Left hindlimb (tissue), 1 donor: ENCODE measurements around the gene MBD4.

Experiments used
- DNase-seq: peaks from one replicate; pipeline ENCODE4 v3.0.0-alpha.2; 2018

The MBD4 gene

DNA sequence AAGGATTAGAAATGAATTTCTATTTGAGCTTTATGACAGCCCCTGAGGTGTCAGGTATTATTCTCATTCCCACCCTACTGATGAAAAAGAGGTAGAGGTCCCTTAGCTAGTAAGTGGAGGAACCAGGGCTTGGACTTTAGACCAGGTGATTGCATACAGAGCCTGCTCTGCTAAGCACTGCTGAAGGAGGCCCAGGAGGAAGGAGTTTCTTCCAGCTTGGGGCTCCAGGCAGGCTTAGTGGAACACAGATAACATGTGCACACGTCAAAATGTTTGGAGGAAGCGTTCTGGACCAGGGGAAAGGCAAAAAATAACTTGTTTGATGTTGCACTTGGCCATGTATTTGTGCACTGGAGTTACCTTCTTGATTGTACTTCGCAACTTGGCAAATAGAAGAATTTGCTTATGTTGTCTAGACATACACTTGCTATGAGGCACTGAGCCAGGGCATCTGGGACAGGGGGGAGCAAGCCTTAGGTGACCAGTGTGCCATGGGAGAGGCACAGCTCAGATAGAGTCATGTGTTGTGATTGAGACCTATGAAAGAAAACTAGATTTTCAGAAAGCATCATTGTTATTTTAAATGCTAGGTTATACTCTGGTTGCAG lies 22.7 kb upstream of the MBD4 start:
- no peak for DNase-seq

DNA sequence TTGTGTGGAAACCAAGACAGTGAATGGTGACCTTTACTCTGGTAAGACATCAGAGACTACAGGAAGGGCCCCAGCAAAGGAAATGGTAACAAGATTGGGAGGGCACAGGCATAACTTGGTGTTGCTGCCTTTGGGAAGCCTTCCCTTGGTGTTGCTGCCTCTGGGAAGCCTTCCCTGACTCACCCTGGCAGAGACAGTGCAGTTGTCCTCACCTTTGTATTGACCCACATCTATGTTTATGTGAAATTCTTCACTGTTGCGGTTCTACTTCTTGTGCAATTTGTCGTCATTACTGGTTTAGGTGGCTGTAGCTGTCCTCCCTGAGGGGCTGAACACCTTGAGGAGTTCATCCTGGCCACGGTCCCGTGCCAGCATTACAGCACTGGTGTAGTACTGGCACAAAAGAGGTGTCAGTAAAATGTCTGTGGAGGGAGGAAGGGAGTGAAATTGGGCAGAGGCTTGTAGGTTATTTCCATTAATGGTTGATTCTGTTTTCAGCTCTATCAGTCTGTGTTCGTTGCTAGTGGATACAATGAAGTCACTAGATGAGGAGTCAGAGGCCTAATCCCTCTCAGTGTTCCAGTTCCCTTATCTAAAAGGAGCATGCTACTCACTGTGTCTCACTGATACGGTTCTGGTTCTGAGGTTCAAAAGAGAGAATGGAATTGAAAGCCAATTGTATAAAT lies 21.9 kb upstream of the MBD4 start:
- no peak for DNase-seq

DNA sequence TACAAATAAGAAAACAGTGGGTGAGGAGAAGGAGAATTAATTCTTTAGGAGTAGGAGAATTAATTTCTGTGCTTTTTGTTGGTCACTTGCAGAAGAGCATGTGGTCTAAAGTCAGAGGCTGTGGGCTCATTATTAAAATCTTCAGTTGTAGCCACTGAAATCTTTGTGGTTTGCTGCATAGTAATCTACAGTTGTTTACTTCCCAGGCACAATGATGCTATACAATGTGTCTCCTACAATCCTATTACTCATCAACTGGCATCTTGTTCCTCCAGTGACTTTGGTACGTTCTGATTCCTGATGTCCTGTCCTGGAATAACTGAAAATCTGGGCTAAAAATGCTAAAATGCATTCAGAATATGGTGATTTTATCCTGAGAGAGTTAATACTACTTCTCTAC lies 21.3 kb upstream of the MBD4 start:
- no peak for DNase-seq

DNA sequence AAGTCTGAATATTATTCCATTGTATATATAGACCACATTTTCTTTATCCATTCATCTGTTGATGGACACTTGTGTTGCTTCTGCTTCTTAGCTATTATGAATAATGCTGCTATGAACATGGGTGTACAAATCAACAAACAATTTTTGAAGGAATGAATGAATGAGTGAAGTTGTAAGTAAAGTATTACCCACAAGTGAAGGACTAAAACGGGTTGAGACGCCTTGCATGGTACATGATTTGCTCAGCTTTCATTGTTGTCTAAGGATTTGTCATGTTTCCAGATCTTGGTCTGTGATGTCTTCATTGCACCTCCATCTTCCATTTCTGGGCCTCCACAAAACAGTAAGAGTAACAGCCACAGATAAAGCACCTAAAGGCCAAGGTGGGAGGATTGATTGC lies 20.8 kb upstream of the MBD4 start:
- no peak for DNase-seq

DNA sequence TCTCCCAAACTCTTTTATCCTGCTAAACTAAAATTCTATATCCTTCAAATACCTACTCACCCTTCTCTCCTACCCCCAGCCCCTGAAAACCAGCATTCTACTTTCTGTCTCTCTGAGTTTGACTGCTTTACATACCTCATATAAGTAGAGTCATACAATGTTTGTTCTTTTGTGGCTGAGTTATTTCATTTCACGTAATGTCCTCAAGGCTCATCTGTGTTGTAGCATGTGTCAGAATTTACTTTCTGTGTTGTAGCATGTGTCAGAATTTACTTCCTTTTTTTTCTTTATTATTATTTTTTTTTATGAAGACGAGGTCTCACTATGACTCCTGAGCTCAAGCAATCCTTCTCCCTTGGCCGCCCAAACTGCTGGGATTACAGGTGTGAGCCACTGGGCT lies 20.4 kb upstream of the MBD4 start:
- DNase-seq = no peak

DNA sequence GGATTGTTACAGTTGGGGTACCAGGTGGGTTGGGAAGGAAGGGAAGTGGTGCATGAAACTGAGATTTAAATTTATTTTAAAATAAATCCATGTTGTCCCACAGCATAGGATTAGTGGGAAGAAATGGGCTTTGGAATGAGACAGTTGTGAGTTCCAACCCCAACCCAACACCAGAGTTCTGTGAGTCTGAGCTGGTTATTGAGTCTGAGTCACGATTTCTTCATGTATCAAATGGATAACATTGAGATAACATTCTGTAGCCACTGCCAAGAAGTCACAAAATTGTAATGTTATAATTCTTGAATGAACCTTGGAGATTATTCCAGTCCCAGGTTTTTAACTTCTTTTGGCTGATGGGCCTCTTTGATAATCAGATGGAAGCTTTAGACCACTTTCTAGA lies 14.0 kb upstream of the MBD4 start:
- no peak for DNase-seq

DNA sequence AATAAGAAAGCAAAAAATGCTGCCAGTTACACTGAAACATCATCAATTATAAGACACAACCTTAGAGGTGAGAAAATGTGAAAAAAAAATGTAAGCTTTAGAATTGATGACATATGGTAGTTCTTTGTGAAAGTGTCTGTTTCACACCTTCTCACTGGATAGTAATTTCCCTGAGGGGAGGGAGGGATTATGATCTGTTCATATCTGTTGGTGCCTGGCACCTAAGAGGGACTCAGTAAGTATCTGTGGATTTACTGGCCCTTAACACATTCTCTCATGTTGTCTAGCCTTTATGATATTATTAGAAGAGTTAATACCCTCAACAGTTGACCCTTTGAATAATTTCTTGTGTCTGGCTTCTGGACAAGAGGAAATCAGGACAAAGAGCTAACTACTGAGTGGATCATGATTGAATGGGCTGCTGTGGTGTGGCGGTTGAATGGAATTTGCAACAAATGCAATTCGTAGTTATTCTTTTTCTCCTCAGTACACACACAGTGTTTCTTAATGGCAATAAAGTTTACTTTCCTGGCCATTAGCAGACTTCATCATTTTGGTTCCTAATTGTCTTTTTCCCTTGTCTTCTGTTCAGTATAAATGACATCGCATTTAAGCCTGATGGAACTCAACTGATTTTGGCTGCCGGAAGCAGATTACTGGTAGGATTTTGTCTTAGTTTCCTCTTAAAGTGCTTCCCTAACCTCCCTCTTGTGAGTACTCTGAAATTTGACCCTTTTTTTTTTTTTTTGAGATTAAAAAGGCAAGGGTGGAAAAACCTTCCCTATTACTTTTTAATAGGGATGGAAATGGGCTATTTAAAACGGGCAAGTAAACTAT lies 9.7 kb upstream of the MBD4 start:
- no peak for DNase-seq

DNA sequence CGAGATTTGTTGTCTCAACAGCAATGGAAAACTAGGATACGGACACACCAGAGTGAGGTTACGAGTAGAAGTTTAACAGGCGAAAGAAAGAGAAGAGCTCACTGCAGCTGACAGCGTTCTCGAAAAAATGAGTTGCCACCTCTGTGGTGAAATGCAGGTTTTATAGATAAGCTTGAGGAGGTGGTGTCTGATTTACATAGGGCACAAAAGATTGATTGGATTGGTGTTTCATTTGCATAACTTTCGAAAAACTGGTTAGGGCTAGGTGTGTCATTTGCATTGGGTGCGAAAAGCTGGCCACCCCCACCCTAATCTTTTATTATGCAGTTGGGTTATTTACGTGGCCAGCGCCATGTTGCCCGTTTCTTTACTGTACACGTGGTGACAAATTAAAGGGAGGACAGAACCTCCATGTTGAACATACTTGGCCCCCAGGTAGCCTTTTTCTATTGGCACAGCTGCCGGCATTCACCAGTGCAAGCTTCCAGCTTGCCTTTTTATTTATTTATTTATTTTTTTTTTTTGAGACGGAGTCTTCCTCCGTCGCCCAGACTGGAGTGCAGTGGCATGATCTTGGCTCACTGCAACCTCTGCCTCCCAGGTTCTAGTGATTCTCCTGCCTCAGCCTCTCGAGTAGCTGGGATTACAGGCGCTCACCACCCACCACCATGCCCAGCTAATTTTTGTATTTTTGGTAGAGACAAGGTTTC lies 8.6 kb upstream of the MBD4 start:
- no peak for DNase-seq

DNA sequence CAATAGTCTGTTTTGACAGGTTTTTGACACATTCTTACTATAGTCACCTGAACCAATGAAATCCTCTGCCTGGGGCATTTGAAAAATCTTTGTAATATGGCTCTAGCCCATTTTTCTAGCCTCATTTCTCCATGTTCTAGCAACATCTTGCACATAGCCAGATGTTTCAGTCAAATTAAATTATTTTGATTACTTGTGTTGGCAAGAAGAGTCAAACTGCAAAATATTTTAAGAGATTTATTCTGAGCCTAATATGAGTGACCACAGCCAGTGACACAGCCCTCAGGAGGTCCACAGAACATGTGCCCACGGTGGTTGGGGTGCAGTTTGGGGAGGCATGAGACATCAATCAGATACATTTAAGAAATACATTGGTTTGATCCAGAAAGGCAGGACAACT lies 7.2 kb upstream of the MBD4 start:
- DNase-seq = no peak

DNA sequence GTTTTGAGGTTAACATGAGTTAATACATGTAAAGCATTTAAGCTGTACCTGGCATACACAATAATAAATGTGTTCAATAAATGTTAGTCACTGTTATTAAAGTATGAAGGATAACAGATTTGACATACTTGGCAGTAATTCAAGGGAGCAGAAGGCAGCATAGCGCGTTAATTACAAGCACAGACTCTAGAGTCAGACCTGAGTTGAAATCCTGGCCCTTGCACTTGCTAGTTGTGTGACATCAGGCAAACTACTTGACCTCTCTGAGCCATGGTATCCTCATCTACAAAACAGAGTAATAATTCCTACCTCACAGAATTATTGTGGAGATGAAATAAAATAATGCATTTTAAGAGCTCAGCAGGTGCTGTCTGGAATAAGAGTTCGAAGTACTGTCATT lies 5.7 kb upstream of the MBD4 start:
- no peak for DNase-seq

DNA sequence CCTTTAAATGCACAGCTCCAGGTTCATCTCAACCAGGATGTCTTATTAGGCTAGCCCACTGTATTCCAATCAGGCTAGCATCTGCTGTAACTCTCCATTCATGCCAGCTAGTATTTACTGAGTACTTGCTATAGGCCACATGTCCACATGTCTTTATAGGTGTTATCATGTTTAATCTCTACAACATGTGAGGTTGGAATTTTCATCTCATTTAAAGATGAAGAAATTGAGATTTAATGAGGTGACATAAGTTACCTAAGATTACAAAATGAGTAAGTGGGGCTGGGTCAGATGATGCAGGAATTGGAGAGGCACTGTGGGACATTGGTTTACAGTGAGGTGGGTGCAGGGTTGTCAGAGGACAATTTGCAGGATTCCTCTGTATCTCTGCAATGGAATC lies 3.2 kb upstream of the MBD4 start:
- DNase-seq = no peak

DNA sequence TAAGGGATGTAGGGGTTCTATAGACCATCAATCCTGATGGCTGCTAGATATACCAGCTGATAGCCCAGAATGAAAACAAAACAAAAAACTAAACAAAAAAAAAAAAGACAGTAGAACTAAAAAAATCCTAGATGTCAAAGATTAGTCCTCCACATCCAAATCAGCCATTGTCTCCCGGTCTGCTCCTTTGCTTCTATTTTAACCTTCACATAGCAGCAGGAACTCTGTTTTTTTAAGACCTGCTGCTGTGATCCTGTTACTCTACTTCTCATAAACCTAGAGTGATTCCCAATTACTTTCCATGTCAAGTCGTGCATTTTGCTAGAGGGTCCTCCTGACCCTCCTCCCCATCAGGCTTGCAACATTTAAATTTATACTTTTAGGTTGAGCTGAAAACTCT lies 2.7 kb upstream of the MBD4 start:
- no peak for DNase-seq

DNA sequence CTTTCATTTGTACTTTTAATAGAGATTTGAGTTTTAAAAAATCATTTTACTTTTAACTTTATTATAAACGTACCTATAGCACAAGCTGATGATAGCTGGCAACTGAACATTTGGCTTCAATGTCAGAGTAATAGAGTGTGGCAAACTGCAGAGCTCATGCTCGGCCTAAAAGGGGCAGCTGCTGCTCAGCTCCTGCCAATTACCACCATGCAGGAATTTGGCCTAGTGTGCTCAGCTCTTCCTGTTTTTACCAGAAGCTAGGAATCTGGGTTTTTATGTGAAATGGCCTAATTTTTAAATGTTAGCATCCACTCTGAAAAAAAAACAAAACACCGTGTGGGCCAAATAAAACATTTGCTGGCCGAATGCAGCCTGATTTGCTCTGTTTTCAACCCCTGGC lies 2.0 kb upstream of the MBD4 start:
- DNase-seq = peak; percentile 55

DNA sequence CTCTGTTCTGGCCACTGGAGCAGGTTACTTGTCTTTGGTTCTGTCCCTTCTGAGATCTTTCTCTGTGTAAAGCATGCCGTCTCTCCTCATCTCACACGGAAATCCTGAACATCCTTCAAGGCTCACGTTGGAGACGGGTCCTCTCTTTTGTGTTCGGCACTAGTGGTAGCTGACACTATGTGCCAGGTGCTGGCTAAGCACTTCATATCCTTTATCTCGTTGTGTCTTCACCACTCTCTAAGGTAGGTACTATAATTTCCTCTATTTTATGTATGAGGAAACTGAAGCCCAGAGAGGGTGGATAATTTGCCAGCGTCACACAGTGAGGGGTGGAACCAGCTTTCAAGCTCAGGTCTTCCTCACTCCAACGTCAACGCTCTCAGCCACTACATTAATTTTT lies 1.5 kb upstream of the MBD4 start:
- no peak for DNase-seq

DNA sequence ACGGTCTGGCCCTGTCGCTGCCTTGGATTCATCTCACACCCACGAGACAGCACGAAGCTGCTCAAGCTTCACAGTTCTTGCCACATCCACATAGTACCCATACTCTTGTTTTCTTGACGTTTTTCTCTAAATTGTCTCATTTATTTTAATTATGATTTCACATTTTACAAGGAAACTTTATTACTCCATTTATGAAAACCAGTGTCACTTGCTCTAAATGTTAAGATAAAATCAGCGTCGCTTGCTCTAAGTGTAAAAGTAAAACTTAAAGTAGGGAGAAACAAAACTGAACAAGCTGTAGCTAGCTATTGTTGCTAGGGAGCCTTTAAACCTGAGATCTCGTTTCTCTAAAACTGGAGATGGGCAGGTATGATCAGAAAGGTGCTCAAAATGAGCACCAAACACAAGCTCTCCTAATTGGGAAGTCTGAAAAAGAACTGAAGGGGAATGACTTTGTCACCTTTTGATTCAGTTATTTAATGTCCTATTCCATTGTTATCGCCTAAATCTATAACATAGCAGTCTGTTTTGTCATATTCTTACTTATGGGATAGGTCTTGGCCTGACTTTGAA lies 956 bp upstream of the MBD4 start:
- DNase-seq = no peak

DNA sequence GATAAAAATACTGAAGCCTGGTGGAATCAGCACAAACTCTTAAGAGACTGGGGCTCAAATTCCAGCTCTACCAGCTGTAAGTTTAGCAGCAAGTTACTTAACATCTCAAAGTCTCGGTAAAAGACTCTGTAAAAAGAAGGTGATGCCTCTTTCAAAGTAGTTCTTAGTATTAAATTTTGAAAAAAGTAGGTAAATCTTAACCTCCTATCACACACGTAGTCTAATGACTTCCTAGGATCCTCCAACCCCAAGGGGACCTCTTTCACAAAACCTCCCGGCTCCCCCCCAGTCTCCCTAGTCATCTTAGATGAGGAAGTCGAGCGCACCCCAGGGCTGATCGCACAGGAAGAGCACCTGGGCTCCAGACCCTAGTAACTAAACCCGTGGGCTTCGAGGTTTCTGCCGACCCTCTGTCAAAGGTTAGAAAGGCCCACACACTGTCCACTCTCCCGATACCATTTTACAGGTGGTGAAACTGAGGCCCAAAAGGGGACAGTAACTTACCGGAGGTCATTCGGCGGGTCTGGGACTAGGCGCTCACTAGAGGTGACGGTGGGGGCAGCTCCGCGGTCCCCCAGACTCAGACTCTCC lies 427 bp downstream of the MBD4 start:
- DNase-seq = no peak

DNA sequence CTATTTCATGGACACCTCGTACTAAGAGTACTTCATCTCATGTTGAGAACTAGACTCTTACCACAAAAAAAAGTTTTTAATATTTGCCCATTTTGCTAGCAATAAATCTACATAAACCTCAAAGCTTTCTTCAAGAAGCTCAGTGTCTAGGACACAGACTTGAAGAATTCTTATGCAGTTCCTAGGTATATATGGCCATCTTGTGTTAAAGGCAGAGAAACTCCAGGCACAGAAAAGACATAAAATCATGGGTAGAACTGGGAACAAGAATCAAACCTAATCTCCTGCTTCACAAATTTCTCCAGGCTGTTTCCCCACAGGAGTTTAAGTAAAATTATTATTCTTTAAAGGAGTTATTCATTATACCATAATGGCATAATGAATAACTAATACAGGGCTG lies 4.4 kb downstream of the MBD4 start:
- DNase-seq = no peak

DNA sequence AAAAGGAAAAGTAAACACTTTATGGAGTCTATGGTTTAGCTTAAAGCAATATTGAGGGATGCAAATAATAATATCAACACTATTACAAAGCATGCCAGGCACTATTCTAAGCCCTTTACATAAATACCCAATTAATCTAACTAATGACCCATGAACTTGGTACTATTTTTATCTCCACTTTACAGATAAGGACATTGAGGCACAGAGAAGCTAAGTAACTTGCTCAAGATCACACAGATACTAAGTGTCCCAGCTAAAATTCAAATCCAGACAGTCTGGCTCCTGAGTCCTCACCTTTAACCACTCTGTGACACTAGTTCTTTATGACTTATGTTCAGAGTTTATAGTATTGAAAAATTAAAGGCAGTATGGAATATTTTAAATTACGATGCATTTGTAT lies 5.6 kb downstream of the MBD4 start:
- DNase-seq = no peak

DNA sequence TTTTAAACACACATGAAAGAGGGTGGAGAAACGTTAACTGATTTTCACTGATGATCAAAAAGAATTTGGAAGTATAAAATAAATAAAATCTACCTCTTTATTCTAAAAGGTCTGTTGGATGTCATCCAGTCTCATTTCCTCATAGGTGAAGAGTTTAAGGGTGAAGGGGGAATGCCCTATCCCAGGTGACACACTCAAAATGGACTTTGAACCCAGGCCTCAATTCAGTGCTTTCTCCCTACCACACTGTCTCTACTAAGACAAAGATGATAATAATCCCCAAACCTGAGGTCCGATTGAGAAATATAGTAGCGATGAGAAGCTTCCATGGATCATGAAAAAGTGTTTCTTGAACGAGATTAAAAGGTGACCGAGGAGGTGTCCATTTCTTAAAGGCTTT lies 6.2 kb downstream of the MBD4 start:
- DNase-seq = no peak

DNA sequence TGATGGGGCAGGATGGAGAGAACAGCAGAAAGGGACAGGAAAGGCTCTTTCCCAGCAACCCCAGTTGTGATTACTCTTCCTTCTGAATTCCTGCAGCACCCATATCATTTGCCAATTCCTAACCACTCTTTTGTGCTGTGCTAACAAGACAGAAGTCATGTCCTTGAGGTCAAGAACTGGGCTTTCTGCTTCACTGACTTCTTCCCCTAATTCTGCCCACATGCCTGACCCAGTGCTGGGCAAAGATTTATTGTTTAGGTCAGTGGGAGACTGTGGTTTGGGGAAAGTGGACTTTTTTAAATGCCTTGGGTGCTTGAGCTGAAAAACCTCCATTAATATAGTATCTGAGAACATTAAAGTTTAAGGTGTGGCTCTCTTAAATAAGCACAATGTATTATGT lies 7.1 kb downstream of the MBD4 start:
- no peak for DNase-seq

DNA sequence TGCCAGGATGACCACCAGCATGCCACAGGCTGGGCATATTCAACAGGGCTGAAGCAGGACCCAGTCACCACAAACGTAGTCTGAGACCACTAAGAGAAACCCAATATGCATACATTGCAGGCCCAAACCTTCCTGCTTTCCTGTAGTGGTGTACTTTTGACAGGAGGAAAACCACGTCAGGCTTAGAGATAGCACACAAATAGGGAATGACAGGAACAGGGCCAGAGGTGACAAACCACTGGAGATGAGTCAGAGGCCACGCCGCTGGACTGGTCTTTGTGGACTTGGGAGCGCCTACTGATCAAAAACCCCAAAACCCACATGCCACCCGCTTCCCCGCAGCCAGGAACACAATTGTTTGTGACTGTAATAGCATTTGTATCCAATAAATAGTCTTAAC lies 7.7 kb downstream of the MBD4 start:
- no peak for DNase-seq

DNA sequence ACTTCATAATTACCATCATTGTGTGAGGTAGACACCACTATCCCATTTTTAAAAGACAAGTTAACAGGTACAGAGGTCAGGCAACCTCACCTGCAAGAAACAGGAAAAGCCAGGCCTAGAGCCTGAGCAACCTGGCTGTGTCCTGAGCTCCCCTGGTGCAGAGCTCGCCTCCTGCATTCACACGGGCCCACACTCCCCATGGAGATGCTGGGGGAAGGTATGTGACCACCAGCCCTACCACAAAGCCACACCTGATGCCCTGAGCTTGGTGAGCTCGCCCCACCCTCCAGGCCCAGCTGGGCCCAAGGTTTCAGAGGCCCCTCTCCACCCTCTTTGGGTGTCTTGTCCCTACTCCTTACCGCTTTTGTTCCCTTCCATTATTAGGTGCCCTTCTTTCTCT lies 10.1 kb downstream of the MBD4 start:
- no peak for DNase-seq

DNA sequence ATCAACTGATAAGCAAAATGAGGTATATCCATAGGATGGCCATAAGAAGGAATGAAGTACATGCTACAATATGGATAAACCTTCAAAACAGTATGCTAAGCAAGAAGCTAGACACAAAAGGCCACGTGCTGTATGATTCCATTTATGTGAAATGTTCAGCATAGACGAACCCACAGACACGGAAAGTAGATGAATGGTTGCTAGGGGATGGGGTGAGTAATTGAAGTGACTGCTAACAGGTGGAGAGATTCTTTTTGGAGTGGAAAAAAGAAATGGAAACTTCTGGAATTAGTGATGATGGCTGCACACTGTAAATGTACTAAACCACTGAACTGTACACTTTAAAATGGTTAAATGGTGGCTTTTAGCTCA lies 10.7 kb downstream of the MBD4 start:
- no peak for DNase-seq
